GM19397 (cell line): ENCODE measurements around the gene SEBOX.
A peak's percentile ranks its signal among the peaks of the same experiment; 100 is the strongest.

Experiments used
- ATAC-seq: cut with Tn5 transposase; IDR thresholded peaks from one replicate; pipeline ENCODE4 v1.9.1; 2021; ENCODE audit warnings: mild to moderate bottlenecking, moderate library complexity; ENCODE audit not compliant: unreplicated experiment

The SEBOX gene

DNA sequence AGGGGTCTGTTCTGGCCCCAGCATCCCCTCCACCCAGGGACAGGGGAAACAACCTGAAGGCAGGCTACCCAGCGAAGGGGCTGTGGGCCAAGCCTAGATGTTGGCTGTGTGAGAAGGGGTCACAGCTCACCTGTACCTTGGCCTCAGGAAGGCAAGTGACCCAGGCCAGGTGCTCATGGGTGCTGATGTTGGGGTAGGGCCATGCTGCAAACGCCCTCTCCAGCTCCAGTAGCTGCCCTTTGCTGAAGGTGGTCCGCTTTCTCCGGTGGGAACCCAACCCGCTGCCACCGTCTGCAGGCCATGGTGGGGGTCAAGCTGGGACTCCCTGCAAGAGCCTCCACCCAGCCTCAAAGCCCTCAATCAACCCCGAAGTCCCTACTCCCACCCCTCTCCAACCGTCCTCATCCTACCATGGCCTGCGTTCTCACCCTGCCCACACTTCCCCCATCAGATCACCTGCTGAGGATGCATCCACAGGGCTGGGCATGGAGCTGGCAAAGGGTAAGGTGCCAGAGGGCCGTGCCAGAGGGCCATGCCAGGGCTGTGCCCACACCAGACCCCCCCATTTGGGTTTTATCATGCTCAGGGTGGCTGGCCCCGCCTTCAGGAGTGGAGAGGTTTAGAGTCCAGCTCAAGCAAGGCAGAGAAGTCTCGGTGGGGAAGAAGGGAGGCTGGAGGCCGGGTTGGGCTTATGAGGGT is at the start of gene SEBOX:
TSS of gene SEBOX (minus strand) at position 535 of the 699 bp plus-strand sequence. CDS start at position 487, 48 bp downstream.
- no peak for ATAC-seq

GRCh38 chr17:28413804-28414203 is 48.8 kb upstream of the SEBOX start:
- no peak for ATAC-seq

DNA sequence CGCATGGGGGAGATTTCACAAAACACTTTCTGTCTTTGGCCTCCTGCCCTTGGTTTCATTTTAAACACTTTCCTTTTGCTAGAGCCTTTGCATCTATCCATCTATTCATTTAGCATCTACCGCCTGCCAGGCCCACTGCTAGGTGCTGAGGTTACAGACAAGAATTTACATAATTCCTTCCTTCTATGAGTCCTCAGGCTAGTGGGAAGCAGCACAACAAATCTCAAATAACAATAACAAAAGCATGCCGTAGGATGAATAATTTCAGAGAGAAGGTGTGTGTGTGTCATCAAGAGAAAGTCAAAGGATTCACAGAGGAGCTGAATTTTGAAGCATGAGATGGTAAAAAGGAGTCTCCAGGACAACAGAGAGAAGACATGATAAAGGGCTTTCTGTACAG is 47.1 kb upstream of the SEBOX start:
- no peak for ATAC-seq

GRCh38 chr17:28407974-28408306 is 42.9 kb upstream of the SEBOX start:
- ATAC-seq = no peak

DNA sequence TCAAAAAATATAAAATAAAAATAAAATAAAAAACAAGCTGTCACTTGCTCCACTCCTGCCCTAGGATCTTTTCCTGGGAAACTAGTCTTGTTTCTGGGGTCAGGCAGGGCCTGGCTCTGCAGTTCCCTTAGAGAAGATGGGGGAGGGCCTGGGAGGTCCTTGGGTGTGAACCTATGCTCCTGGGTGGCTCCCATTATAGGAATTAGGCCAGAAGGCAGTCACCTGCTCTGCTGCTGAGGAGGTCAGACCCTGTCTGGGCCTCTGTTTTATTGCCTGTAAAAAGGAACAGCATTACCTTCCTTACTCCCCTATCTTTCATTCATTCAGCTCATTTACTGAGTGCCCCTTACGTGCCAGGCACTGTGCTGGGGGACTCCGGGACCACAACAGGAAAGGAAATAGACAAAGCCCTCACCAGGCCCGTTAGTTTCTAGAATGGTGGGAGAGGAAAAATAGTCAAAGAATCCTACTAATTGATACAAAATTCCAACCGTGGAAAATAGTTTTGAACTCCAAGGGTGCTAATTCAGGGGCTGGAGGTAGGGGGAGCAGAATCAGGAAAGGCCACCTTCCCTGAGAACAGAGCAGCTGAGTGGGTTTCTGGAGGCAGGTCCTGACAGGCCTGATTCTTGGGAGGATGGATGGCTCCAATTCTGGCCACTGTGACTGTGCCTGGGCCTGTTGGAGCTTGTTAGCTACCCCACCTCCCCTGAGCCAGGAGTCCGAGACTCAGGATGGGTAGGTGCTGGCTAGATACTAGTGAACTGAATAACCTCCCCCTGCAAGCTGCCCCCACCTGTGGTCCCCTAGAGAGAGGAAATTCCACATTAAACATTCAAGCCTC is 42.4 kb upstream of the SEBOX start:
- ATAC-seq = no peak

DNA sequence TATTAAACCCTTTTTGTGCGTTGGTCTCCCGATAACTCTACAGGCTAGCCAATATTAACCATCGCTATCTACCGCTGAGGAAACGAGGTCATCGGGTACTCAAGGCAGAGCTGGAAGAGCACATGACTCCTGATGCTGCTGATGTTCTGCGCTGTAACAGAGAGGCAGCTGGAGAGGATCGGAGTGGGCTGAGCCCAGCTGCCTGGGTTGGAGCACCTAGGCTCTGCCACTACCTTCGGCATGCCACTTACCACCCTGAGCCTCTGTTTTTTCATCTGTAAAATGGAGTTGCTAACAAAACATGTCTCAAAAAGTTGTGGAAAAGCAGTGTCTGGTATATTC is 41.4 kb upstream of the SEBOX start:
- ATAC-seq = no peak

GRCh38 chr17:28405632-28406472 is 40.9 kb upstream of the SEBOX start, which contains the start of gene SLC46A1:
SLC46A1 (minus strand) TSS chr17:28406212; CDS start chr17:28406114, 98 bp downstream.
- ATAC-seq = peak; percentile 65

GRCh38 chr17:28404812-28405570 is 40.0 kb upstream of the SEBOX start:
- no peak for ATAC-seq

DNA sequence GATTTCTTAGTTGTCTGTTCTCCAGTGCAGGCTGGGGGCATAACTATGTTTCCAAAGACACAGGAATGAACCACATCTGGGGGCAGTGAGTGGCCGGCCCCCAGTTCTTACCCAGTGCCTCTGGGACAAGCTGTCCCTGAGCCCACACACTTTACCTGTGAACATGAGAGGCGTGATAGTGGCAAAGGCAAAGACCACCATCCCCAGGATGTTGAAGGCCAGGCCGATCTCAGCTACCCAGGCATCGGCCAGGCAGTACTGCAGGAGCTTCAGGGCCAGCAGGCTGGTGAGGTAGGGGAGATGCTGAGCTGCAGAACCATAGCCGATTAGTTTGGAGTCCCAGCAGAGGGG is 39.4 kb upstream of the SEBOX start:
- no peak for ATAC-seq

- ATAC-seq = no peak
Measured at GRCh38 chr17:28404007-28404406, 39.0 kb upstream of the SEBOX start.

GRCh38 chr17:28402844-28403243 is 37.8 kb upstream of the SEBOX start:
- ATAC-seq = no peak

DNA sequence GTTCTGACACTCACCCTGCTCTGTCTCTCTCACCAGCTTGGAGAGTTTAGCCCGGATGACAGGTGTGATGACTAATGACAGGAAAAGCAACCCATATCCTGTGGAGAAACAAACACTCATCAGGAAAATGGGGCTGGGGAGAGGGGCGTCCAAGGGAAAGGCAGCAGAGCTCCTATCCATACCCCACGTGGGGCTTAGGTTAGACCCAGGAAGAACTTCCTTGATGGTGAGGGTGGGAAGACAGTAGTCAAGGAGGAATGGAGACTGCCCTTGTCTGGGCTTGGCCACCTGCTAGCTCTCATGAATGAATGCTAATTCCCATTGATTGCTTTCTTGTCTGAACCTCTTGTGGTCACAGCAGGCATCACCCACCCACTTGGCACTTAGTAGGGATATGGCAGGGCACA is 37.2 kb upstream of the SEBOX start:
- no peak for ATAC-seq

DNA sequence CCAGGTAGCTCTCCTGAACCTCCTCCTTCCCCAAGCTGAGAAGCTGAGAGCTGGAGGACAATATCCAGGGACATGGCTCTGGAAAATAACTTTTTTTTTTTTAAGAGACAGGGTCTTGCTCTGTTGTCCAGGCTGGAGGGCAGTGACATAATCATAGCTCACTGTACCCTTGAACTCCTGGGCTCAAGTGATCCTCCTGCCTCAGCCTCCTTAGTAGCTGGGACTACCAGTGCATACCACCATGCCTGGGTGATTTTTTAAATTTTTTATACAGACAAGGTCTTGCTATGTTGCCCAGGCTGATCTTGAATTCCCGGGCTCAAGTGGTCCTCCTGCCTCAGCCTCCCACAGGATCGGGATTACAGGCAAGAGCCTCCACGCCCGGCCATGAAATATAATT is 34.8 kb upstream of the SEBOX start:
- ATAC-seq = no peak

GRCh38 chr17:28398280-28398981 is 33.4 kb upstream of the SEBOX start:
- no peak for ATAC-seq

GRCh38 chr17:28397687-28398279 is 32.8 kb upstream of the SEBOX start:
- no peak for ATAC-seq

GRCh38 chr17:28397275-28397674 is 32.3 kb upstream of the SEBOX start:
- ATAC-seq = no peak

DNA sequence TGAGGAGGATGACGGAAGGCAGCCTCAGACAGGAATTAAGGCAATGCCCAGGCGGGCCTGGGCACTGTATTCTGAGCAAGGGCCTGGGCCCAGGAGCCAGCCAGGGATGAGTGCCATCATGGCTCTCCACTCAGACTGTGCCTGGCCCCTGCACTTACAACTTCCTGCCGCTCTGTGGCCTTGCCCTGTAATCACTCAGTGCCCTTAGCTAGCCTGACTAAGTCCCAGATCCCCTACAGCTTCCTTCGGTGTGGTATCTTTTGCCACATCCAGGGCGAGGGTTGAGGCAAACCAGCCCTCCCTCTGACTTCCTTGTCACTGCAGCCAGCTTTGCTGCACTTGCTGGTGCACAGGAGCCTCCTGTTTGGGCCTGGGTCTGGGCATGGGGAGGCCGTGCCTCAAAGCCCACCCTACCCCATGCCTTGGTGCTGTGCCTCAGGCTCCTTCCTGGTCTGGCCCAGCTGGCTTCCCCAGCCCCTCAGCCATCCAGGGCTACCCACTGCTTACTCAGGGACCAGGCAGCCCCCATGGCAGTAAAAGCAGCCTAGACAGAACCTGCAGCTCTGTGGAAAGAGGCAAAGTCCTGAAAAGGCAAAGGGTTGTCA is 31.7 kb upstream of the SEBOX start:
- ATAC-seq = no peak

GRCh38 chr17:28395968-28396367 is 31.0 kb upstream of the SEBOX start:
- ATAC-seq = no peak

DNA sequence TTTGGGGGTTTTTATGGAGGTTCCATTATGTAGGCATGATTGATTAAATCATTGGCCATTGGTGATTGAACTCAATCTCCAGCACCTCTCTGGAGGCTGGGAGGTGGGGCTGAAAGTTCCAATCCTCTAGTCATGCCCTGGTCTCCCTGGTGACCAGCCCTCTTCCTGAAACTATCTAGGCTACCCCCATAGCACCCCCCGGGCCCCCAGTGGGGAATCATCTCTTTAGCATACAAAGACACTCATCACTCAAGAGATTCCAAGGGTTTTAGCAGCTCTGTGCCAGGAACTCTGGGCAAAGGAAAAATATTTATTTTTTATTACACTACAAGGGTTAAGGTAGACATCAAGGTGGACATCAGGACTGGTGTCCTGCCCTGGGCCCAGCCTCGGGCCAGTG is 30.4 kb upstream of the SEBOX start:
- no peak for ATAC-seq
